CD14-positive monocyte (primary cell): Measurements from ENCODE around the gene MPV17L2. TPM values are rescaled to one million over a fixed set of nuclear protein-coding genes. Genes with fewer than 3 reads are reported as not detected.

Experiments used
- DNase-seq, 3 donors: peaks; one replicate each; pipeline ENCODE4 v3.0.0-alpha.2; 2011 to 2022
- H2AFZ ChIP-seq: 2 replicates; pipeline ENCODE4 v1.6.0; 2012; ENCODE audit warnings: mild to moderate bottlenecking, low read depth, low read length, inconsistent platforms; ENCODE audit not compliant: insufficient read depth, poor library complexity, severe bottlenecking
- H3K27ac ChIP-seq, 2 donors: 1 replicate in 1 of 2; 2 replicates in 1 of 2; pipeline ENCODE4 v1.5.1; 2012 to 2013; ENCODE audit warnings: low read length in 2 of 2, control low read depth in 1 of 2, inconsistent platforms in 1 of 2, low read depth in 1 of 2, mild to moderate bottlenecking in 1 of 2
- H3K27me3 ChIP-seq, 2 donors: one replicate each; pipeline versions ENCODE4 v1.6.0 to v1.6.1; 2011 to 2013; ENCODE audit warnings: low read length in 2 of 2; ENCODE audit not compliant: control insufficient read depth in 2 of 2, insufficient read depth in 2 of 2
- H3K36me3 ChIP-seq, 2 donors: replicated peaks in 1 of 2; 1 replicate in 1 of 2; 2 replicates in 1 of 2; pipeline versions ENCODE4 v1.5.1 to v1.6.1; 2012 to 2013; ENCODE audit warnings: low read length in 2 of 2, control low read depth in 1 of 2, inconsistent platforms in 1 of 2, mild to moderate bottlenecking in 1 of 2; ENCODE audit not compliant: insufficient read depth in 2 of 2, control insufficient read depth in 1 of 2
- H3K4me1 ChIP-seq, 2 donors: 1 replicate in 1 of 2; 2 replicates in 1 of 2; pipeline versions ENCODE4 v1.5.1 to v1.6.1; 2012 to 2013; ENCODE audit warnings: low read length in 2 of 2, control low read depth in 1 of 2, inconsistent platforms in 1 of 2, mild to moderate bottlenecking in 1 of 2, moderate library complexity in 1 of 2; ENCODE audit not compliant: insufficient read depth in 2 of 2, control insufficient read depth in 1 of 2
- H3K4me2 ChIP-seq: replicated peaks from 2 replicates; pipeline ENCODE3; 2012; ENCODE audit warnings: low read length, moderate library complexity, mild to moderate bottlenecking; ENCODE audit not compliant: poor library complexity, severe bottlenecking; ENCODE audit errors: extremely low read depth
- H3K4me3 ChIP-seq, 3 experiments: fragments of 200-600 bp in 1 of 3; sonication (generic) in 1 of 3; replicated peaks in 1 of 3; 1 replicate in 2 of 3; 2 replicates in 1 of 3; pipeline ENCODE4 v1.5.1; 2011 to 2013; ENCODE audit warnings: low read length in 3 of 3, mild to moderate bottlenecking in 3 of 3, control low read depth in 2 of 3, low read depth in 2 of 3, inconsistent platforms in 1 of 3, moderate library complexity in 1 of 3
- H3K79me2 ChIP-seq: 2 replicates; pipeline ENCODE4 v1.6.0; 2012; ENCODE audit warnings: mild to moderate bottlenecking, control low read depth, inconsistent platforms, low read length, moderate library complexity; ENCODE audit not compliant: insufficient read depth
- H3K9ac ChIP-seq: 2 replicates; pipeline ENCODE4 v1.6.0; 2017; ENCODE audit warnings: low read length, mild to moderate bottlenecking; ENCODE audit not compliant: insufficient read depth, poor library complexity, severe bottlenecking
- H3K9me3 ChIP-seq, 2 donors: replicated peaks in 1 of 2; 1 replicate in 1 of 2; 2 replicates in 1 of 2; pipeline versions ENCODE4 v1.5.1 to v1.6.1; 2012 to 2013; ENCODE audit warnings: low read length in 2 of 2, control low read depth in 1 of 2; ENCODE audit not compliant: control insufficient read depth in 1 of 2, insufficient read depth in 1 of 2
- H4K20me1 ChIP-seq: 2 replicates; pipeline ENCODE4 v1.6.0; 2012; ENCODE audit warnings: mild to moderate bottlenecking, low read length, control low read depth, moderate library complexity; ENCODE audit not compliant: insufficient read depth
- H3K27ac Mint-ChIP-seq, 7 donors: one replicate each; pipeline ENCODE4 v1.8.0; 2020; ENCODE audit warnings: mild to moderate bottlenecking in 7 of 7, mixed read lengths in 7 of 7, moderate library complexity in 6 of 7, inconsistent platforms in 2 of 7
- H3K27me3 Mint-ChIP-seq, 3 donors: one replicate each; pipeline ENCODE4 v1.8.0; 2021 to 2022; ENCODE audit warnings: low read depth in 3 of 3, mild to moderate bottlenecking in 3 of 3, mixed read lengths in 3 of 3, moderate library complexity in 3 of 3, inconsistent platforms in 1 of 3
- H3K36me3 Mint-ChIP-seq, 2 donors: one replicate each; pipeline ENCODE4 v1.8.0; 2020; ENCODE audit warnings: mixed read lengths in 2 of 2, inconsistent platforms in 1 of 2, mild to moderate bottlenecking in 1 of 2
- H3K4me1 Mint-ChIP-seq: one replicate; pipeline ENCODE4 v1.8.0; 2020; ENCODE audit warnings: mild to moderate bottlenecking, mixed read lengths
- H3K4me3 Mint-ChIP-seq, 2 donors: one replicate each; pipeline ENCODE4 v1.8.0; 2020; ENCODE audit warnings: mild to moderate bottlenecking in 2 of 2, mixed read lengths in 2 of 2, moderate library complexity in 1 of 2
- H3K9me3 Mint-ChIP-seq, 7 donors: one replicate each; pipeline ENCODE4 v1.8.0; 2020 to 2022; ENCODE audit warnings: mixed read lengths in 7 of 7, mild to moderate bottlenecking in 6 of 7, moderate library complexity in 6 of 7, inconsistent platforms in 2 of 7
- WGBS: methylation state at CpG from one replicate; pipeline ENCODE4 v1.1.5; 2013; ENCODE audit warnings: missing lambda C conversion rate; ENCODE audit not compliant: insufficient coverage; 5-methylcytosine and 5-hydroxymethylcytosine counted together
- intact Hi-C, 2 donors: fragments of 100-400 bp; cut with micrococcal nuclease; formaldehyde crosslinking; loops; one replicate each; pipeline versions ENCODE4 v1.15.0 to v1.15.1; 2023
- polyA plus RNA-seq, 3 donors: library from polyadenylated mRNA; depleted of rRNA in 1 of 3; unstranded in 2 of 3; stranded (reverse) in 1 of 3; fragments of 300-500 nt in 2 of 3; fragments of >200 nt in 1 of 3; fragmentation: Illumina TruSeq in 2 of 3; gene quantifications; 1 replicate in 2 of 3; 2 replicates in 1 of 3; pipeline ENCODE4 v1.2.3, GENCODE V29; 2012 to 2021
- TF ChIP-seq, protein P1 (sequence below): fragments of 200-600 bp; IDR thresholded peaks from one replicate; pipeline ENCODE4 v1.8.0; 2022; ENCODE audit warnings: antibody characterized with exemption, mild to moderate bottlenecking

Gene MPV17L2
- polyA plus RNA-seq, 3 donors: 14.3 to 20.2 (median 15.0) TPM

DNA sequence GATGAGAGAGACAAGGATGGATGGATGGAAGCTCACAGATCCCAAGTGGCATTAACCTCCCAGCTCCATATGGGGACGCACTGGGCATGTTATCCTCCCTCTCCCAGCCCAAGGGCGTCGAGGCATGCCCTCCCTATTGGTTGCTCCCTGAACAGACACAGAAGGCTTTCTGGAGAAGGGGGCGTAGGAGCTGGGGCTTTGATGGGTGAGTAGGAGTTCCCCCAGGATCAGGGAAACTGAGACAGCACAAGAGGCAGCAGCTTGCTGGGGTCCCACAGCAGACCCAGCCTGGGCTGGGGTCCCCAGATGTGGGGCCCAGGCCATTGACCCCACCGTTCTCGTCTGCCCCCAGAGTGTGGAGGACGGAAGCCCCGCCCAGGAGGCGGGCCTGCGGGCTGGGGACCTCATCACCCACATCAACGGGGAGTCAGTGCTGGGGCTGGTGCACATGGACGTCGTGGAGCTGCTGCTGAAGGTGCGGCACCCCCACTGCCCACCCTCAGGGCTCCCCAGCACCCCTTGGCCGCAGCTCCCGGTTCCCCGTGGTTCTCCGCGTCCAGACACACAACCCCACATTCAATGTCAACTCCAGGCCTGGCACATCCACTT lies 47.5 kb upstream of the MPV17L2 start:
- Histone ChIP-seq H3K27me3 (no peaks in the 10 kb centered on the region), H2AFZ (no peak overlapping the region), H3K36me3 (peaks cover 87 to 98% of the 10 kb centered on the region in 2 donors), H3K4me1 (no peaks in the 10 kb centered on the region), H3K9ac (no peak overlapping the region), H3K4me3 (no peak overlapping the region), H3K9me3 (no peaks in the 10 kb centered on the region), H3K27ac (no peak overlapping the region), H3K79me2 (no peaks in the 10 kb centered on the region), H3K4me2 (no peak overlapping the region), H4K20me1 (peaks cover 37% of the 10 kb centered on the region)
- H3K4me1 Mint-ChIP-seq: no peaks in the 10 kb centered on the region
- H3K4me3 Mint-ChIP-seq: no peak overlapping the region
- intact Hi-C loops: no loop called here
- no peak overlapping the region for H3K27ac Mint-ChIP-seq
- 98% methylated on average over 15 of the region's 19 CpGs for WGBS
- no peak for DNase-seq
- H3K36me3 Mint-ChIP-seq: peaks cover 74 to 98% of the 10 kb centered on the region in 2 donors
- H3K9me3 Mint-ChIP-seq: peaks cover 0 to 4% (median 0%) of the 10 kb centered on the region in 7 donors
- TF ChIP-seq, protein P1, sequence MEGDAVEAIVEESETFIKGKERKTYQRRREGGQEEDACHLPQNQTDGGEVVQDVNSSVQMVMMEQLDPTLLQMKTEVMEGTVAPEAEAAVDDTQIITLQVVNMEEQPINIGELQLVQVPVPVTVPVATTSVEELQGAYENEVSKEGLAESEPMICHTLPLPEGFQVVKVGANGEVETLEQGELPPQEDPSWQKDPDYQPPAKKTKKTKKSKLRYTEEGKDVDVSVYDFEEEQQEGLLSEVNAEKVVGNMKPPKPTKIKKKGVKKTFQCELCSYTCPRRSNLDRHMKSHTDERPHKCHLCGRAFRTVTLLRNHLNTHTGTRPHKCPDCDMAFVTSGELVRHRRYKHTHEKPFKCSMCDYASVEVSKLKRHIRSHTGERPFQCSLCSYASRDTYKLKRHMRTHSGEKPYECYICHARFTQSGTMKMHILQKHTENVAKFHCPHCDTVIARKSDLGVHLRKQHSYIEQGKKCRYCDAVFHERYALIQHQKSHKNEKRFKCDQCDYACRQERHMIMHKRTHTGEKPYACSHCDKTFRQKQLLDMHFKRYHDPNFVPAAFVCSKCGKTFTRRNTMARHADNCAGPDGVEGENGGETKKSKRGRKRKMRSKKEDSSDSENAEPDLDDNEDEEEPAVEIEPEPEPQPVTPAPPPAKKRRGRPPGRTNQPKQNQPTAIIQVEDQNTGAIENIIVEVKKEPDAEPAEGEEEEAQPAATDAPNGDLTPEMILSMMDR: no peak
- H3K27me3 Mint-ChIP-seq: peaks cover 0 to 5% (median 1%) of the 10 kb centered on the region in 3 donors

DNA sequence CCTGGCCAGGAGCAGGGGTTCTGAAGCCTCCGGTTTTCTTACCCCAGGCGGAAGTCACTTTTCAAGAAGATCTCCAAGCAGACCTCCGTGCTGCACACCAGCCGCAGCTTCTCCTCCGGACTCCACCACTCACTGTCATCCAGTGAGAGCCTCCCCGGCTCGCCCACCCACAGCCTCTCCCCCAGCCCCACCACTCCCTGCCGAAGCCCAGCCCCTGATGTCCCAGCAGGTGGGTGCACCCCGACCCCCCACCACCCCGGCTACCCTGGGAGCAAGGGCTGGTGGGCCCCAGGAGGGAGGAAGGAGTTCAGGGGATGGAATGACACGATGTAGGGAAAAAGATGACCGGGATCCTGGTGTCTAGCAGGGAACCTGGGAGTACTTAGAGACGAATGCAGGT lies 45.6 kb upstream of the MPV17L2 start:
- H3K27ac ChIP-seq: no peak overlapping the region
- peaks cover 11 to 14% of the 10 kb centered on the region in 2 donors for H3K4me1 ChIP-seq
- no peak overlapping the region for H3K4me3 ChIP-seq
- H3K79me2 ChIP-seq: no peaks in the 10 kb centered on the region
- H3K4me1 Mint-ChIP-seq: peaks cover 13% of the 10 kb centered on the region
- H2AFZ ChIP-seq: no peak overlapping the region
- TF ChIP-seq, protein P1: no peak
- H3K9me3 Mint-ChIP-seq: peaks cover 0 to 4% (median 0%) of the 10 kb centered on the region in 7 donors
- no peak overlapping the region for H3K4me2 ChIP-seq
- peaks cover 74 to 84% of the 10 kb centered on the region in 2 donors for H3K36me3 ChIP-seq
- no peak overlapping the region for H3K9ac ChIP-seq
- H3K27me3 ChIP-seq: no peaks in the 10 kb centered on the region
- intact Hi-C loops: no loop called here
- H3K27ac Mint-ChIP-seq: peak overlapping the region in 1 of 7 donors; percentile 36
- DNase-seq: no peak
- H3K4me3 Mint-ChIP-seq: no peak overlapping the region
- no peaks in the 10 kb centered on the region for H3K9me3 ChIP-seq
- peaks cover 0 to 3% (median 0%) of the 10 kb centered on the region in 3 donors for H3K27me3 Mint-ChIP-seq
- H3K36me3 Mint-ChIP-seq: peaks cover 59 to 85% of the 10 kb centered on the region in 2 donors
- 93% methylated on average over 7 of the region's 13 CpGs for WGBS
- H4K20me1 ChIP-seq: peaks cover 48% of the 10 kb centered on the region
